Smooth muscle cell (in vitro differentiated cells): Measurements from ENCODE around the gene KDM4C. TPM values are rescaled to one million over a fixed set of nuclear protein-coding genes. Genes with fewer than 3 reads are reported as not detected.

ENCODE experiments used
- DNase-seq: peaks from one replicate; lab custom pipeline; 2025; ENCODE audit not compliant: unreplicated experiment; lab: John Stamatoyannopoulos, UW
- H2AFZ ChIP-seq: fragments of 200-600 bp; sonication (generic); 2 replicates; pipeline ENCODE4 v1.6.0; 2016; ENCODE audit warnings: antibody characterized with exemption, low read depth, mild to moderate bottlenecking
- H3F3A ChIP-seq: fragments of 200-600 bp; sonication (generic); 2 replicates; pipeline ENCODE4 v1.6.0; 2017; ENCODE audit warnings: antibody characterized with exemption, low read depth
- H3K27ac ChIP-seq: fragments of 200-600 bp; sonication (generic); 2 replicates; pipeline ENCODE4 v1.5.1; 2016; ENCODE audit warnings: low read depth, mild to moderate bottlenecking
- H3K27me3 ChIP-seq: fragments of 200-600 bp; sonication (generic); 2 replicates; pipeline ENCODE4 v1.6.1; 2016; ENCODE audit warnings: low read depth, mild to moderate bottlenecking
- H3K36me3 ChIP-seq: fragments of 200-600 bp; sonication (generic); 2 replicates; pipeline ENCODE4 v1.5.1; 2016; ENCODE audit warnings: low read depth
- H3K4me1 ChIP-seq: fragments of 200-600 bp; sonication (generic); 2 replicates; pipeline ENCODE4 v1.5.1; 2016; ENCODE audit warnings: low read depth
- H3K4me2 ChIP-seq: fragments of 200-600 bp; sonication (generic); 2 replicates; pipeline ENCODE4 v1.6.0; 2016; ENCODE audit warnings: mild to moderate bottlenecking
- H3K4me3 ChIP-seq: fragments of 200-600 bp; sonication (generic); 2 replicates; pipeline ENCODE4 v1.5.1; 2016; ENCODE audit warnings: mild to moderate bottlenecking
- H3K79me2 ChIP-seq: fragments of 200-600 bp; sonication (generic); 2 replicates; pipeline ENCODE4 v1.6.0; 2016; ENCODE audit warnings: low read depth, mild to moderate bottlenecking
- H3K9ac ChIP-seq: fragments of 200-600 bp; sonication (generic); 2 replicates; pipeline ENCODE4 v1.6.0; 2016; ENCODE audit warnings: low read depth
- H3K9me3 ChIP-seq: fragments of 200-600 bp; sonication (generic); replicated peaks from 2 replicates; pipeline ENCODE4 v1.5.1; 2016; ENCODE audit warnings: low read depth
- H4K20me1 ChIP-seq: fragments of 200-600 bp; sonication (generic); 2 replicates; pipeline ENCODE4 v1.6.0; 2016; ENCODE audit warnings: low read depth
- CTCF ChIP-seq: fragments of 200-600 bp; sonication (generic); IDR thresholded peaks from 2 replicates; pipeline ENCODE4 v1.5.1; 2017; ENCODE audit warnings: borderline replicate concordance, mild to moderate bottlenecking, antibody characterized with exemption; ENCODE audit not compliant: insufficient read depth, poor library complexity, severe bottlenecking
- WGBS: methylation state at CpG from one replicate; pipeline ENCODE4 v1.1.7; 2016; ENCODE audit warnings: low lambda C conversion rate; 5-methylcytosine and 5-hydroxymethylcytosine counted together
- polyA plus RNA-seq: library from polyadenylated mRNA; unstranded; fragments of >200 nt; fragmentation: Nextera tagmentation; extraction: Ambion mirVana; gene quantifications from 2 replicates; pipeline ENCODE4 v1.2.1, GENCODE V29; 2016
- total RNA-seq: library from RNA; depleted of rRNA; stranded (reverse); fragments of >200 nt; gene quantifications from 2 replicates; pipeline ENCODE4 v1.2.3, GENCODE V29; 2014

The KDM4C gene
- total and polyA plus RNA-seq, 2 experiments from 2014 or later, result 7.5 to 20.2 TPM

- peak overlapping the region; percentile 95 for H3K27ac ChIP-seq
- H3F3A ChIP-seq, result peaks cover 8% of the 10 kb centered on the region
- H3K4me2 ChIP-seq, result peak overlapping the region; percentile 89
- peaks cover 38% of the 10 kb centered on the region for H4K20me1 ChIP-seq
- no peaks in the 10 kb centered on the region for H3K9me3 ChIP-seq
- WGBS, result 0% methylated on average over 8 of the region's 35 CpGs
- no peaks in the 10 kb centered on the region for H3K36me3 ChIP-seq
- no peak for DNase-seq
- peak overlapping the region; percentile 84 for H3K4me3 ChIP-seq
- peak overlapping the region; percentile 91 for H3K9ac ChIP-seq
- TF ChIP-seq CTCF, result no peak
- peak overlapping the region; percentile 65 for H2AFZ ChIP-seq
- H3K27me3 ChIP-seq, result no peaks in the 10 kb centered on the region
- peaks cover 35% of the 10 kb centered on the region for H3K79me2 ChIP-seq
- peaks cover 6% of the 10 kb centered on the region for H3K4me1 ChIP-seq
Measured at GRCh38 chr9:6758248-6758497, 400 bp downstream of the KDM4C start.

- H3K27me3 ChIP-seq, result no peaks in the 10 kb centered on the region
- peaks cover 40% of the 10 kb centered on the region for H3K79me2 ChIP-seq
- H3K9me3 ChIP-seq, result no peaks in the 10 kb centered on the region
- no peaks in the 10 kb centered on the region for H3K36me3 ChIP-seq
- peak overlapping the region; percentile 89 for H3K4me2 ChIP-seq
- WGBS, result under 1% methylated on average over 42 of the region's 42 CpGs
- H3K9ac ChIP-seq, result peak overlapping the region; percentile 91
- no peak for TF ChIP-seq CTCF
- H4K20me1 ChIP-seq, result peaks cover 42% of the 10 kb centered on the region
- peaks cover 8% of the 10 kb centered on the region for H3F3A ChIP-seq
- H2AFZ ChIP-seq, result peak overlapping the region; percentile 65
- H3K4me1 ChIP-seq, result peaks cover 6% of the 10 kb centered on the region
- H3K27ac ChIP-seq, result peak overlapping the region; percentile 95
- DNase-seq, result peak; percentile 68
- peak overlapping the region; percentile 84 for H3K4me3 ChIP-seq
Measured at GRCh38 chr9:6758498-6759184, 868 bp downstream of the KDM4C start.

GRCh38 chr9:6759185-6759977 is 1.6 kb downstream of the KDM4C start:
- H3F3A ChIP-seq, result peaks cover 8% of the 10 kb centered on the region
- peaks cover 6% of the 10 kb centered on the region for H3K4me1 ChIP-seq
- H3K9ac ChIP-seq, result peak overlapping the region; percentile 91
- no peaks in the 10 kb centered on the region for H3K36me3 ChIP-seq
- WGBS, result 34% methylated on average over 27 of the region's 27 CpGs
- H4K20me1 ChIP-seq, result peaks cover 50% of the 10 kb centered on the region
- peak overlapping the region; percentile 95 for H3K27ac ChIP-seq
- TF ChIP-seq CTCF, result no peak
- no peaks in the 10 kb centered on the region for H3K27me3 ChIP-seq
- H3K79me2 ChIP-seq, result peaks cover 45% of the 10 kb centered on the region
- H3K4me3 ChIP-seq, result peak overlapping the region; percentile 84
- H3K4me2 ChIP-seq, result peak overlapping the region; percentile 89
- no peak for DNase-seq
- H2AFZ ChIP-seq, result no peak overlapping the region
- no peaks in the 10 kb centered on the region for H3K9me3 ChIP-seq

- no peaks in the 10 kb centered on the region for H3K27me3 ChIP-seq
- H3K9me3 ChIP-seq, result no peaks in the 10 kb centered on the region
- H3K27ac ChIP-seq, result no peak overlapping the region
- DNase-seq, result no peak
- no peak for TF ChIP-seq CTCF
- H3K4me2 ChIP-seq, result no peak overlapping the region
- H3K4me3 ChIP-seq, result no peak overlapping the region
- peaks cover 69% of the 10 kb centered on the region for H4K20me1 ChIP-seq
- peaks cover 53% of the 10 kb centered on the region for H3K79me2 ChIP-seq
- H3K36me3 ChIP-seq, result no peaks in the 10 kb centered on the region
- H3F3A ChIP-seq, result peaks cover 8% of the 10 kb centered on the region
- H3K4me1 ChIP-seq, result peaks cover 6% of the 10 kb centered on the region
- H2AFZ ChIP-seq, result no peak overlapping the region
- WGBS, result 91% methylated on average over 4 of the region's 4 CpGs
- no peak overlapping the region for H3K9ac ChIP-seq
Measured at GRCh38 chr9:6761306-6761705, 3.5 kb downstream of the KDM4C start.
